ENCODE data around the gene MX1. TPM values are rescaled to one million over a fixed set of nuclear protein-coding genes. Genes with fewer than 3 reads are reported as not detected.

MX1 gene
- total and polyA plus RNA-seq, 2 of the 13 experiments (the other 11 are each of a cell fraction or from before 2014, with no cell fraction given), result 2.6 to 5.8 TPM

DNA sequence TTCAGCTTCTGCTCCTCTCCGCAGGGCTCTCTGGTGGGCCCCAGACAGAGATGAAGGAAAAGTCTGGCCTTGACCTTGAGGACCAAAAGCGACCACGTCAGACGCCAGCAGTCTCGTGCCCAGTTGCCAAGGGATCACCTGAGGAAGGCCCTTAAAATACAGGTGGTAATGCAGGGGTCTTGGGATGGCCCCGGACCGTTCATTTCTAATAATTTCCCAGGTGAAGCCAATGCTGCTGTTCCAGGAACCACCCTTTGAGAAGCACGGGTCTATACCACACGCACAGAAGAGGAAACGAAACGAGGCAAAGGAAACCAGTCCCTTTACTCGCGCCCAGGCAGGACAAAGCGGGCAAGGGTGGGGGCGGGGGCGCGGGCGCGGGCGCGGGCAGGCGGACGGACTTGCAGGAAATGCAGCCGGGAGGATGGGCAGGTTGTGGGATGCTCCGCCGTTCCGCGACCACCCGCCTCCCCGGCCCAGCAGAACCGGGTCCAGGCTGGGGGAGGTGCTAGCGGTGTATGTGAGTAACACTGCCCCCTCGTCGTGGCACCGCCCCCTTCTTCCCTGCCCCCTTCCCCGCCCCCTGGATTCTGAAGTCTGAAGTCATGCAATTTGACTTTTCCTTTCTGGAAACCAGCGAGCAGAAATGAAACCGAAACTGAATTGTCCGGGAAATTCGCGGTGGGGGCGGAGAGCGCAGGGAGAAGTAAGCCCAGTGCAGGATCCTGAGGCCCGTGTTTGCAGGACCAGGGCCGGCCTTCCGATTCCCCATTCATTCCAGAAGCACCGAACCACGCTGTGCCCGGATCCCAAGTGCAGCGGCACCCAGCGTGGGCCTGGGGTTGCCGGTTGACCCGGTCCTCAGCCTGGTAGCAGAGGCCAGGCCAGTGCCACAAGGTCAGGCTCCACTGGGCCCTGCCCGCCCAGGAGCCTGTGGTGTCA, 5.8 kb upstream of the MX1 start (continued):
- no peak for TF ChIP-seq ZNF766 (CRISPR knock-in tag; IDR thresholded peaks at IDR 0.05; ENCODE audit: borderline replicate concordance)
- no peak for TF ChIP-seq TCF7 (IDR thresholded peaks at IDR 0.05; ENCODE audit: low read depth)
- TF ChIP-seq, protein P1, sequence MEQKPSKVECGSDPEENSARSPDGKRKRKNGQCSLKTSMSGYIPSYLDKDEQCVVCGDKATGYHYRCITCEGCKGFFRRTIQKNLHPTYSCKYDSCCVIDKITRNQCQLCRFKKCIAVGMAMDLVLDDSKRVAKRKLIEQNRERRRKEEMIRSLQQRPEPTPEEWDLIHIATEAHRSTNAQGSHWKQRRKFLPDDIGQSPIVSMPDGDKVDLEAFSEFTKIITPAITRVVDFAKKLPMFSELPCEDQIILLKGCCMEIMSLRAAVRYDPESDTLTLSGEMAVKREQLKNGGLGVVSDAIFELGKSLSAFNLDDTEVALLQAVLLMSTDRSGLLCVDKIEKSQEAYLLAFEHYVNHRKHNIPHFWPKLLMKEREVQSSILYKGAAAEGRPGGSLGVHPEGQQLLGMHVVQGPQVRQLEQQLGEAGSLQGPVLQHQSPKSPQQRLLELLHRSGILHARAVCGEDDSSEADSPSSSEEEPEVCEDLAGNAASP (CRISPR knock-in tag; IDR thresholded peaks at IDR 0.05; ENCODE audit: borderline replicate concordance), result no peak
- TF ChIP-seq, protein P2, sequence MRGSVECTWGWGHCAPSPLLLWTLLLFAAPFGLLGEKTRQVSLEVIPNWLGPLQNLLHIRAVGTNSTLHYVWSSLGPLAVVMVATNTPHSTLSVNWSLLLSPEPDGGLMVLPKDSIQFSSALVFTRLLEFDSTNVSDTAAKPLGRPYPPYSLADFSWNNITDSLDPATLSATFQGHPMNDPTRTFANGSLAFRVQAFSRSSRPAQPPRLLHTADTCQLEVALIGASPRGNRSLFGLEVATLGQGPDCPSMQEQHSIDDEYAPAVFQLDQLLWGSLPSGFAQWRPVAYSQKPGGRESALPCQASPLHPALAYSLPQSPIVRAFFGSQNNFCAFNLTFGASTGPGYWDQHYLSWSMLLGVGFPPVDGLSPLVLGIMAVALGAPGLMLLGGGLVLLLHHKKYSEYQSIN (CRISPR knock-in tag; IDR thresholded peaks at IDR 0.05; ENCODE audit: borderline replicate concordance), result no peak
- TF ChIP-seq, protein P3, sequence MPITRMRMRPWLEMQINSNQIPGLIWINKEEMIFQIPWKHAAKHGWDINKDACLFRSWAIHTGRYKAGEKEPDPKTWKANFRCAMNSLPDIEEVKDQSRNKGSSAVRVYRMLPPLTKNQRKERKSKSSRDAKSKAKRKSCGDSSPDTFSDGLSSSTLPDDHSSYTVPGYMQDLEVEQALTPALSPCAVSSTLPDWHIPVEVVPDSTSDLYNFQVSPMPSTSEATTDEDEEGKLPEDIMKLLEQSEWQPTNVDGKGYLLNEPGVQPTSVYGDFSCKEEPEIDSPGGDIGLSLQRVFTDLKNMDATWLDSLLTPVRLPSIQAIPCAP (CRISPR knock-in tag; IDR thresholded peaks at IDR 0.05; ENCODE audit: low read depth), result peak; percentile 98
- TF ChIP-seq ZBTB20 (CRISPR knock-in tag; IDR thresholded peaks at IDR 0.05; ENCODE audit: borderline replicate concordance, low read depth), result no peak
- no peak for TF ChIP-seq ZNF549 (CRISPR knock-in tag; IDR thresholded peaks at IDR 0.05)
- TF ChIP-seq CBX1 (IDR thresholded peaks at IDR 0.05; ENCODE audit: low read depth), result no peak
- TF ChIP-seq SUZ12 (IDR thresholded peaks at IDR 0.05; ENCODE audit: low read depth, low read length), result no peak
- TF ChIP-seq, protein P4, sequence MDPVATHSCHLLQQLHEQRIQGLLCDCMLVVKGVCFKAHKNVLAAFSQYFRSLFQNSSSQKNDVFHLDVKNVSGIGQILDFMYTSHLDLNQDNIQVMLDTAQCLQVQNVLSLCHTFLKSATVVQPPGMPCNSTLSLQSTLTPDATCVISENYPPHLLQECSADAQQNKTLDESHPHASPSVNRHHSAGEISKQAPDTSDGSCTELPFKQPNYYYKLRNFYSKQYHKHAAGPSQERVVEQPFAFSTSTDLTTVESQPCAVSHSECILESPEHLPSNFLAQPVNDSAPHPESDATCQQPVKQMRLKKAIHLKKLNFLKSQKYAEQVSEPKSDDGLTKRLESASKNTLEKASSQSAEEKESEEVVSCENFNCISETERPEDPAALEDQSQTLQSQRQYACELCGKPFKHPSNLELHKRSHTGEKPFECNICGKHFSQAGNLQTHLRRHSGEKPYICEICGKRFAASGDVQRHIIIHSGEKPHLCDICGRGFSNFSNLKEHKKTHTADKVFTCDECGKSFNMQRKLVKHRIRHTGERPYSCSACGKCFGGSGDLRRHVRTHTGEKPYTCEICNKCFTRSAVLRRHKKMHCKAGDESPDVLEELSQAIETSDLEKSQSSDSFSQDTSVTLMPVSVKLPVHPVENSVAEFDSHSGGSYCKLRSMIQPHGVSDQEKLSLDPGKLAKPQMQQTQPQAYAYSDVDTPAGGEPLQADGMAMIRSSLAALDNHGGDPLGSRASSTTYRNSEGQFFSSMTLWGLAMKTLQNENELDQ (CRISPR knock-in tag; IDR thresholded peaks at IDR 0.05; ENCODE audit: borderline replicate concordance), result no peak
- TF ChIP-seq ZNF446 (CRISPR knock-in tag; IDR thresholded peaks at IDR 0.05), result no peak
- no peak for TF ChIP-seq NKX3-1 (CRISPR knock-in tag; IDR thresholded peaks at IDR 0.05)
- TF ChIP-seq, protein P5, sequence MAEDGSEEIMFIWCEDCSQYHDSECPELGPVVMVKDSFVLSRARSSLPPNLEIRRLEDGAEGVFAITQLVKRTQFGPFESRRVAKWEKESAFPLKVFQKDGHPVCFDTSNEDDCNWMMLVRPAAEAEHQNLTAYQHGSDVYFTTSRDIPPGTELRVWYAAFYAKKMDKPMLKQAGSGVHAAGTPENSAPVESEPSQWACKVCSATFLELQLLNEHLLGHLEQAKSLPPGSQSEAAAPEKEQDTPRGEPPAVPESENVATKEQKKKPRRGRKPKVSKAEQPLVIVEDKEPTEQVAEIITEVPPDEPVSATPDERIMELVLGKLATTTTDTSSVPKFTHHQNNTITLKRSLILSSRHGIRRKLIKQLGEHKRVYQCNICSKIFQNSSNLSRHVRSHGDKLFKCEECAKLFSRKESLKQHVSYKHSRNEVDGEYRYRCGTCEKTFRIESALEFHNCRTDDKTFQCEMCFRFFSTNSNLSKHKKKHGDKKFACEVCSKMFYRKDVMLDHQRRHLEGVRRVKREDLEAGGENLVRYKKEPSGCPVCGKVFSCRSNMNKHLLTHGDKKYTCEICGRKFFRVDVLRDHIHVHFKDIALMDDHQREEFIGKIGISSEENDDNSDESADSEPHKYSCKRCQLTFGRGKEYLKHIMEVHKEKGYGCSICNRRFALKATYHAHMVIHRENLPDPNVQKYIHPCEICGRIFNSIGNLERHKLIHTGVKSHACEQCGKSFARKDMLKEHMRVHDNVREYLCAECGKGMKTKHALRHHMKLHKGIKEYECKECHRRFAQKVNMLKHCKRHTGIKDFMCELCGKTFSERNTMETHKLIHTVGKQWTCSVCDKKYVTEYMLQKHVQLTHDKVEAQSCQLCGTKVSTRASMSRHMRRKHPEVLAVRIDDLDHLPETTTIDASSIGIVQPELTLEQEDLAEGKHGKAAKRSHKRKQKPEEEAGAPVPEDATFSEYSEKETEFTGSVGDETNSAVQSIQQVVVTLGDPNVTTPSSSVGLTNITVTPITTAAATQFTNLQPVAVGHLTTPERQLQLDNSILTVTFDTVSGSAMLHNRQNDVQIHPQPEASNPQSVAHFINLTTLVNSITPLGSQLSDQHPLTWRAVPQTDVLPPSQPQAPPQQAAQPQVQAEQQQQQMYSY (CRISPR knock-in tag; IDR thresholded peaks at IDR 0.05), result no peak
- no peak for TF ChIP-seq ZNF614 (CRISPR knock-in tag; IDR thresholded peaks at IDR 0.05; ENCODE audit: borderline replicate concordance)
- no peak for TF ChIP-seq ZMYM3 (CRISPR knock-in tag; IDR thresholded peaks at IDR 0.05)
- TF ChIP-seq, protein P6, sequence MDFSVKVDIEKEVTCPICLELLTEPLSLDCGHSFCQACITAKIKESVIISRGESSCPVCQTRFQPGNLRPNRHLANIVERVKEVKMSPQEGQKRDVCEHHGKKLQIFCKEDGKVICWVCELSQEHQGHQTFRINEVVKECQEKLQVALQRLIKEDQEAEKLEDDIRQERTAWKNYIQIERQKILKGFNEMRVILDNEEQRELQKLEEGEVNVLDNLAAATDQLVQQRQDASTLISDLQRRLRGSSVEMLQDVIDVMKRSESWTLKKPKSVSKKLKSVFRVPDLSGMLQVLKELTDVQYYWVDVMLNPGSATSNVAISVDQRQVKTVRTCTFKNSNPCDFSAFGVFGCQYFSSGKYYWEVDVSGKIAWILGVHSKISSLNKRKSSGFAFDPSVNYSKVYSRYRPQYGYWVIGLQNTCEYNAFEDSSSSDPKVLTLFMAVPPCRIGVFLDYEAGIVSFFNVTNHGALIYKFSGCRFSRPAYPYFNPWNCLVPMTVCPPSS (IDR thresholded peaks at IDR 0.05), result no peak
- no peak for TF ChIP-seq JUNB (CRISPR knock-in tag; IDR thresholded peaks at IDR 0.05; ENCODE audit: borderline replicate concordance)
- no peak for TF ChIP-seq TOE1 (CRISPR knock-in tag; IDR thresholded peaks at IDR 0.05)

Measured in HepG2 (cell line).